Natural killer cell (primary cell): ENCODE results near the gene RASSF5. TPM values are rescaled to one million over a fixed set of nuclear protein-coding genes. Genes with fewer than 3 reads are reported as not detected.
A peak's percentile ranks its signal among the peaks of the same experiment; 100 is the strongest.

Source experiments
- ATAC-seq, 3 donors: fragments of 150-1000 bp in 2 of 3; fragments of 200-7000 bp in 1 of 3; cut with Tn5 transposase; 1 replicate in 1 of 3; 2 replicates in 2 of 3; pipeline ENCODE4 v1.10.0; 2021; ENCODE audit warnings: mild to moderate bottlenecking in 2 of 3, moderate library complexity in 2 of 3
- DNase-seq, 2 donors: peaks; one replicate each; pipeline versions ENCODE4 v3.0.0 to v3.0.0-alpha.2; 2013 to 2021; ENCODE audit warnings: mixed read lengths in 1 of 2
- H3K27ac ChIP-seq: one replicate; pipeline ENCODE4 v1.5.1; 2013; ENCODE audit warnings: mild to moderate bottlenecking, low read length
- H3K27me3 ChIP-seq: one replicate; pipeline ENCODE4 v1.6.1; 2013; ENCODE audit warnings: low read length; ENCODE audit not compliant: control insufficient read depth, insufficient read depth
- H3K36me3 ChIP-seq: one replicate; pipeline ENCODE4 v1.6.1; 2013; ENCODE audit warnings: low read length; ENCODE audit not compliant: control insufficient read depth, insufficient read depth
- H3K4me1 ChIP-seq: one replicate; pipeline ENCODE4 v1.6.1; 2013; ENCODE audit warnings: low read length; ENCODE audit not compliant: control insufficient read depth, insufficient read depth
- H3K4me3 ChIP-seq: one replicate; pipeline ENCODE4 v1.5.1; 2013; ENCODE audit warnings: low read length
- H3K9me3 ChIP-seq: one replicate; pipeline ENCODE4 v1.6.1; 2013; ENCODE audit warnings: low read length; ENCODE audit not compliant: control insufficient read depth, insufficient read depth
- H3K27ac Mint-ChIP-seq, 2 donors: one replicate each; pipeline ENCODE4 v1.8.0; 2022; ENCODE audit warnings: mild to moderate bottlenecking in 2 of 2, mixed read lengths in 2 of 2, moderate library complexity in 1 of 2
- H3K27me3 Mint-ChIP-seq, 2 donors: one replicate each; pipeline ENCODE4 v1.8.0; 2022; ENCODE audit warnings: low read depth in 2 of 2, mixed read lengths in 2 of 2
- H3K36me3 Mint-ChIP-seq: one replicate; pipeline ENCODE4 v1.8.0; 2022; ENCODE audit warnings: mixed read lengths
- H3K4me1 Mint-ChIP-seq, 2 donors: one replicate each; pipeline ENCODE4 v1.8.0; 2022; ENCODE audit warnings: mixed read lengths in 2 of 2
- H3K4me3 Mint-ChIP-seq: one replicate; pipeline ENCODE4 v1.8.0; 2022; ENCODE audit warnings: mild to moderate bottlenecking, moderate library complexity, mixed read lengths
- H3K9me3 Mint-ChIP-seq, 2 donors: one replicate each; pipeline ENCODE4 v1.8.0; 2022; ENCODE audit warnings: mixed read lengths in 2 of 2
- CTCF ChIP-seq: fragments of 200-600 bp; IDR thresholded peaks from one replicate; pipeline ENCODE4 v1.8.0; 2022; ENCODE audit warnings: antibody characterized with exemption
- WGBS: methylation state at CpG from one replicate; pipeline ENCODE4 v1.1.7; 2013; ENCODE audit warnings: missing lambda C conversion rate; ENCODE audit not compliant: insufficient coverage; 5-methylcytosine and 5-hydroxymethylcytosine counted together
- intact Hi-C: fragments of 100-400 bp; cut with micrococcal nuclease; formaldehyde crosslinking; loops from one replicate; pipeline ENCODE4 v1.14.2; 2022
- total RNA-seq, 4 donors: library from RNA; stranded (reverse); fragments of 120-200 nt in 1 of 4; gene quantifications; one replicate each; pipeline versions ENCODE4 v1.2.3 to v1.2.4, GENCODE V29; 2013 to 2022

The RASSF5 gene
- total RNA-seq, 3 donors from 2014 or later (not counting 1 experiment from before 2014, with no cell fraction given) = 231 to 333 (median 279) TPM

GRCh38 chr1:206476591-206476990 is 30.7 kb upstream of the RASSF5 start:
- no peak overlapping the region for H3K27ac ChIP-seq
- TF ChIP-seq CTCF = no peak
- Mint-ChIP-seq H3K36me3 (peaks cover 7% of the 10 kb centered on the region), H3K9me3 (no peaks in the 10 kb centered on the region), H3K4me3 (no peak overlapping the region), H3K27ac (peak overlapping the region in 1 of 2 donors; percentile 15), H3K27me3 (no peaks in the 10 kb centered on the region), H3K4me1 (peaks cover 17 to 27% of the 10 kb centered on the region in 2 donors)
- DNase-seq (no peak), ATAC-seq (no peak)
- 98% methylated on average over 14 of the region's 14 CpGs for WGBS
- no peaks in the 10 kb centered on the region for H3K27me3 ChIP-seq
- no peaks in the 10 kb centered on the region for H3K9me3 ChIP-seq
- intact Hi-C loops = no loop called here
- H3K4me3 ChIP-seq = no peak overlapping the region
- peaks cover 17% of the 10 kb centered on the region for H3K4me1 ChIP-seq
- H3K36me3 ChIP-seq = peaks cover 54% of the 10 kb centered on the region

GRCh38 chr1:206477110-206477509 is 30.2 kb upstream of the RASSF5 start:
- no peaks in the 10 kb centered on the region for H3K9me3 Mint-ChIP-seq
- no peaks in the 10 kb centered on the region for H3K27me3 Mint-ChIP-seq
- H3K36me3 Mint-ChIP-seq = peaks cover 7% of the 10 kb centered on the region
- intact Hi-C loops = no loop called here
- no peak for TF ChIP-seq CTCF
- DNase-seq (no peak), ATAC-seq (no peak)
- H3K4me3 ChIP-seq = no peak overlapping the region
- peaks cover 12 to 22% of the 10 kb centered on the region in 2 donors for H3K4me1 Mint-ChIP-seq
- no peaks in the 10 kb centered on the region for H3K27me3 ChIP-seq
- H3K4me3 Mint-ChIP-seq = no peak overlapping the region
- peaks cover 55% of the 10 kb centered on the region for H3K36me3 ChIP-seq
- WGBS = 95% methylated on average over 5 of the region's 5 CpGs
- H3K27ac ChIP-seq = no peak overlapping the region
- peak overlapping the region in 1 of 2 donors; percentile 15 for H3K27ac Mint-ChIP-seq
- H3K9me3 ChIP-seq = no peaks in the 10 kb centered on the region
- peaks cover 11% of the 10 kb centered on the region for H3K4me1 ChIP-seq

GRCh38 chr1:206477581-206478380 is 29.6 kb upstream of the RASSF5 start:
- TF ChIP-seq CTCF = no peak
- intact Hi-C loops = loop anchor here (2.0 kb wide), 1 partner anchor 15 kb away; no protein-coding TSS in a partner anchor
- H3K36me3 Mint-ChIP-seq = peaks cover 7% of the 10 kb centered on the region
- no peak for ATAC-seq
- no peaks in the 10 kb centered on the region for H3K9me3 Mint-ChIP-seq
- Histone ChIP-seq H3K27me3 (no peaks in the 10 kb centered on the region), H3K9me3 (no peaks in the 10 kb centered on the region), H3K36me3 (peaks cover 61% of the 10 kb centered on the region), H3K4me3 (no peak overlapping the region), H3K27ac (no peak overlapping the region), H3K4me1 (peaks cover 5% of the 10 kb centered on the region)
- no peak for DNase-seq
- H3K4me3 Mint-ChIP-seq = no peak overlapping the region
- peaks cover 6 to 15% of the 10 kb centered on the region in 2 donors for H3K4me1 Mint-ChIP-seq
- H3K27ac Mint-ChIP-seq = no peak overlapping the region
- no peaks in the 10 kb centered on the region for H3K27me3 Mint-ChIP-seq
- WGBS = 93% methylated on average over 21 of the region's 21 CpGs
